ENCODE data around the gene ALDH8A1. TPM values are rescaled to one million over a fixed set of nuclear protein-coding genes. Genes with fewer than 3 reads are reported as not detected.

The ALDH8A1 gene
- 1 to 10 TPM; 1.2 to 4.4 TPM for total RNA-seq

- Mint-ChIP-seq H3K4me1 (no peaks in the 10 kb centered on the region), H3K27ac (no peak within 1 kb of the TSS), H3K9me3 (no peaks in the 10 kb centered on the region), H3K27me3 (no peaks in the 10 kb centered on the region), H3K4me3 (no peak within 1 kb of the TSS), H3K36me3 (ENCODE audit: low read depth) (no peaks in the 10 kb centered on the region)
- ATAC-seq (replicated peaks), result no peak
Observed at GRCh38 chr6:134949927-134950326, at the start of gene ALDH8A1. ALDH8A1 (minus strand) TSS chr6:134950101; CDS start chr6:134950053, 48 bp downstream.

GRCh38 chr6:134999107-134999506 is 49.2 kb upstream of the ALDH8A1 start:
- no peaks in the 10 kb centered on the region for H3K4me1 Mint-ChIP-seq
- ATAC-seq (replicated peaks), result no peak

GRCh38 chr6:134997133-134997995 is 47.5 kb upstream of the ALDH8A1 start:
- Mint-ChIP-seq H3K27ac (peak overlapping the region; percentile 1), H3K27me3 (no peaks in the 10 kb centered on the region), H3K4me1 (no peaks in the 10 kb centered on the region), H3K4me3 (no peak overlapping the region), H3K9me3 (no peaks in the 10 kb centered on the region), H3K36me3 (ENCODE audit: low read depth) (peaks cover 86% of the 10 kb centered on the region)
- ATAC-seq (replicated peaks), result no peak

More at GRCh38 chr6:134999107-134999506, 49.2 kb upstream of the ALDH8A1 start:
- H3K27me3 Mint-ChIP-seq, result no peaks in the 10 kb centered on the region
- peaks cover 72% of the 10 kb centered on the region for H3K36me3 Mint-ChIP-seq (ENCODE audit: low read depth)
- no peaks in the 10 kb centered on the region for H3K9me3 Mint-ChIP-seq
- H3K4me3 Mint-ChIP-seq, result no peak overlapping the region
- no peak overlapping the region for H3K27ac Mint-ChIP-seq

GRCh38 chr6:134995536-134995935 is 45.6 kb upstream of the ALDH8A1 start:
- no peak overlapping the region for H3K27ac Mint-ChIP-seq
- no peak overlapping the region for H3K4me3 Mint-ChIP-seq
- ATAC-seq (replicated peaks), result no peak
- no peaks in the 10 kb centered on the region for H3K9me3 Mint-ChIP-seq
- peaks cover 84% of the 10 kb centered on the region for H3K36me3 Mint-ChIP-seq (ENCODE audit: low read depth)
- no peaks in the 10 kb centered on the region for H3K4me1 Mint-ChIP-seq
- no peaks in the 10 kb centered on the region for H3K27me3 Mint-ChIP-seq

- no peak for ATAC-seq (replicated peaks)
- no peak overlapping the region for H3K4me3 Mint-ChIP-seq
- H3K27ac Mint-ChIP-seq, result no peak overlapping the region
- H3K9me3 Mint-ChIP-seq, result no peaks in the 10 kb centered on the region
- no peaks in the 10 kb centered on the region for H3K4me1 Mint-ChIP-seq
- H3K36me3 Mint-ChIP-seq (ENCODE audit: low read depth), result peaks cover 85% of the 10 kb centered on the region
- H3K27me3 Mint-ChIP-seq, result no peaks in the 10 kb centered on the region
Observed at GRCh38 chr6:134994431-134994830, 44.5 kb upstream of the ALDH8A1 start.

GRCh38 chr6:134992155-134992554 is 42.3 kb upstream of the ALDH8A1 start:
- H3K9me3 Mint-ChIP-seq, result no peaks in the 10 kb centered on the region
- no peak overlapping the region for H3K27ac Mint-ChIP-seq
- H3K4me3 Mint-ChIP-seq, result no peak overlapping the region
- H3K4me1 Mint-ChIP-seq, result no peaks in the 10 kb centered on the region
- H3K27me3 Mint-ChIP-seq, result no peaks in the 10 kb centered on the region
- ATAC-seq (replicated peaks), result no peak
- H3K36me3 Mint-ChIP-seq (ENCODE audit: low read depth), result peaks cover 86% of the 10 kb centered on the region

GRCh38 chr6:134990262-134990661 is 40.4 kb upstream of the ALDH8A1 start:
- peaks cover under 1% of the 10 kb centered on the region for H3K4me1 Mint-ChIP-seq
- no peak for ATAC-seq (replicated peaks)
- H3K4me3 Mint-ChIP-seq, result no peak overlapping the region
- H3K27ac Mint-ChIP-seq, result no peak overlapping the region
- H3K36me3 Mint-ChIP-seq (ENCODE audit: low read depth), result peaks cover 80% of the 10 kb centered on the region
- H3K9me3 Mint-ChIP-seq, result no peaks in the 10 kb centered on the region
- H3K27me3 Mint-ChIP-seq, result no peaks in the 10 kb centered on the region

- no peaks in the 10 kb centered on the region for H3K27me3 Mint-ChIP-seq
- no peaks in the 10 kb centered on the region for H3K9me3 Mint-ChIP-seq
- no peak overlapping the region for H3K4me3 Mint-ChIP-seq
- no peak overlapping the region for H3K27ac Mint-ChIP-seq
- H3K36me3 Mint-ChIP-seq (ENCODE audit: low read depth), result peaks cover 82% of the 10 kb centered on the region
- no peak for ATAC-seq (replicated peaks)
- peaks cover 20% of the 10 kb centered on the region for H3K4me1 Mint-ChIP-seq
Observed at GRCh38 chr6:134984821-134985220, 34.9 kb upstream of the ALDH8A1 start.

- no peaks in the 10 kb centered on the region for H3K27me3 Mint-ChIP-seq
- H3K4me1 Mint-ChIP-seq, result peaks cover 26% of the 10 kb centered on the region
- peak overlapping the region; percentile 19 for H3K4me3 Mint-ChIP-seq
- no peaks in the 10 kb centered on the region for H3K9me3 Mint-ChIP-seq
- peak; percentile 36 for ATAC-seq (replicated peaks)
- H3K27ac Mint-ChIP-seq, result peak overlapping the region; percentile 2
- peaks cover 81% of the 10 kb centered on the region for H3K36me3 Mint-ChIP-seq (ENCODE audit: low read depth)
Observed at GRCh38 chr6:134983823-134984222, 33.9 kb upstream of the ALDH8A1 start.

- Mint-ChIP-seq H3K36me3 (ENCODE audit: low read depth) (peaks cover 80% of the 10 kb centered on the region), H3K27ac (no peak overlapping the region), H3K9me3 (no peaks in the 10 kb centered on the region), H3K27me3 (no peaks in the 10 kb centered on the region), H3K4me1 (peaks cover 26% of the 10 kb centered on the region), H3K4me3 (no peak overlapping the region)
- ATAC-seq (replicated peaks), result peak; percentile 4
Observed at GRCh38 chr6:134982161-134982560, 32.3 kb upstream of the ALDH8A1 start.

- H3K27me3 Mint-ChIP-seq, result no peaks in the 10 kb centered on the region
- peaks cover 87% of the 10 kb centered on the region for H3K36me3 Mint-ChIP-seq (ENCODE audit: low read depth)
- peaks cover under 1% of the 10 kb centered on the region for H3K9me3 Mint-ChIP-seq
- peak overlapping the region; percentile 31 for H3K4me3 Mint-ChIP-seq
- H3K4me1 Mint-ChIP-seq, result peaks cover 28% of the 10 kb centered on the region
- peak overlapping the region; percentile 61 for H3K27ac Mint-ChIP-seq
- peak; percentile 59 for ATAC-seq (replicated peaks)
Observed at GRCh38 chr6:134980846-134981245, 30.9 kb upstream of the ALDH8A1 start.

- Mint-ChIP-seq H3K9me3 (peaks cover 3% of the 10 kb centered on the region), H3K27ac (peak overlapping the region; percentile 95), H3K4me3 (peak overlapping the region; percentile 69), H3K27me3 (no peaks in the 10 kb centered on the region), H3K4me1 (peaks cover 33% of the 10 kb centered on the region), H3K36me3 (ENCODE audit: low read depth) (peaks cover 87% of the 10 kb centered on the region)
- peak; percentile 87 for ATAC-seq (replicated peaks)
Observed at GRCh38 chr6:134979142-134979541, 29.2 kb upstream of the ALDH8A1 start.

- ATAC-seq (replicated peaks), result no peak
- no peaks in the 10 kb centered on the region for H3K27me3 Mint-ChIP-seq
- peaks cover 3% of the 10 kb centered on the region for H3K9me3 Mint-ChIP-seq
- H3K4me3 Mint-ChIP-seq, result no peak overlapping the region
- no peak overlapping the region for H3K27ac Mint-ChIP-seq
- H3K36me3 Mint-ChIP-seq (ENCODE audit: low read depth), result peaks cover 93% of the 10 kb centered on the region
- H3K4me1 Mint-ChIP-seq, result peaks cover 14% of the 10 kb centered on the region
Observed at GRCh38 chr6:134974370-134974769, 24.5 kb upstream of the ALDH8A1 start.

GRCh38 chr6:134967711-134968110 is 17.8 kb upstream of the ALDH8A1 start:
- Mint-ChIP-seq H3K36me3 (ENCODE audit: low read depth) (peaks cover 92% of the 10 kb centered on the region), H3K27me3 (no peaks in the 10 kb centered on the region), H3K4me1 (no peaks in the 10 kb centered on the region), H3K27ac (no peak overlapping the region), H3K4me3 (no peak overlapping the region), H3K9me3 (no peaks in the 10 kb centered on the region)
- ATAC-seq (replicated peaks), result no peak

GRCh38 chr6:134964451-134965203 is 14.7 kb upstream of the ALDH8A1 start:
- no peak overlapping the region for H3K4me3 Mint-ChIP-seq
- ATAC-seq (replicated peaks), result no peak
- H3K4me1 Mint-ChIP-seq, result no peaks in the 10 kb centered on the region
- no peak overlapping the region for H3K27ac Mint-ChIP-seq
- H3K36me3 Mint-ChIP-seq (ENCODE audit: low read depth), result peaks cover 91% of the 10 kb centered on the region
- H3K27me3 Mint-ChIP-seq, result no peaks in the 10 kb centered on the region
- H3K9me3 Mint-ChIP-seq, result peaks cover 6% of the 10 kb centered on the region
